Ovary (tissue), 1 donor: ENCODE measurements around the gene SYNE4.

ENCODE experiments used
- EP300 ChIP-seq: sonication (generic); formaldehyde crosslinking; IDR thresholded peaks from one replicate; pipeline ENCODE4 v1.6.1; 2017; ENCODE audit warnings: antibody characterized with exemption
- POLR2A ChIP-seq: fragments of 450-650 bp; IDR thresholded peaks from one replicate; pipeline ENCODE4 v1.6.1; 2017; ENCODE audit warnings: antibody characterized with exemption, mild to moderate bottlenecking, moderate library complexity

DNA sequence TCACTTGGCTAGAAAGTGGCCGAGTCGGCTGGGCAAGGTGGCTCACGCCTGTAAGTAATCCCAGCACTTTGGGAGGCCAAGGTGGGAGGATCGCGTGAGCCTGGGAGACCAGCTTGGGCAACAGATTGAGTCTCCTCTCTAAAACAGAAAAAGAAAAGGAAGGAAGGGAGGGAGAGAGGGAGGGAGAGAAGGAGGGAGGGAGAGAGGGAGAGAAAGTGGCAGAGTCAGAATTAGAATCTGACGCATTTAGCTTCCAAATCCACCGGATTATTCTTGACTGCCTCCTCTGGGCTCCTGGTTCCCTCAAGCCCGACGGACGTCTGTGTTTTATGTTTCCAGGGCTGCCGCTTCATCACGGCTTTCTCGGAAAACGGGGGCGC is 50.0 kb downstream of the SYNE4 start:
- TF ChIP-seq POLR2A (no peak), EP300 (no peak)
